Activated CD8-positive, alpha-beta T cell treated with anti-CD3 and anti-CD28 coated beads for 36 hours (primary cell): ENCODE data around the gene C1QTNF7. TPM values are rescaled to one million over a fixed set of nuclear protein-coding genes. Genes with fewer than 3 reads are reported as not detected.

Experiments
- ATAC-seq: fragments of 200-7000 bp; cut with Tn5 transposase; one replicate; pipeline ENCODE4 v1.10.0; 2021; ENCODE audit warnings: mild to moderate bottlenecking, moderate library complexity
- CTCF ChIA-PET: fragments of 350-600 bp; sonication (Branson Sonifier 250); formaldehyde crosslinking; loops from one replicate; lab custom pipeline; 2021; ENCODE audit warnings: antibody characterized with exemption; lab: Charles Lee
- POLR2A ChIA-PET: fragments of 350-600 bp; sonication (Branson Sonifier 250); formaldehyde crosslinking; loops from one replicate; lab custom pipeline; 2021; ENCODE audit warnings: antibody characterized with exemption; lab: Charles Lee
- DNase-seq: peaks from one replicate; pipeline ENCODE4 v3.0.0-alpha.2; 2020
- H3K27ac Mint-ChIP-seq: one replicate; pipeline ENCODE4 v1.8.0; 2021; ENCODE audit warnings: mild to moderate bottlenecking, mixed read lengths
- H3K27me3 Mint-ChIP-seq: one replicate; pipeline ENCODE4 v1.8.0; 2021; ENCODE audit warnings: mixed read lengths
- H3K36me3 Mint-ChIP-seq: one replicate; pipeline ENCODE4 v1.8.0; 2021; ENCODE audit warnings: low read depth, mixed read lengths
- H3K4me1 Mint-ChIP-seq: one replicate; pipeline ENCODE4 v1.8.0; 2021; ENCODE audit warnings: low read depth, mixed read lengths
- H3K4me3 Mint-ChIP-seq: one replicate; pipeline ENCODE4 v1.8.0; 2021; ENCODE audit warnings: mild to moderate bottlenecking, moderate library complexity, mixed read lengths
- H3K9me3 Mint-ChIP-seq: one replicate; pipeline ENCODE4 v1.8.0; 2021; ENCODE audit warnings: mixed read lengths
- intact Hi-C: fragments of 100-400 bp; cut with micrococcal nuclease; formaldehyde crosslinking; loops from one replicate; pipeline ENCODE4 v1.10.0; 2022
- total RNA-seq, 2 experiments: library from RNA; stranded (reverse); gene quantifications; one replicate each; pipeline ENCODE4 v1.2.3, GENCODE V29; 2021
- TF ChIP-seq, protein P1 (sequence below): fragments of 200-600 bp; IDR thresholded peaks from one replicate; pipeline ENCODE4 v1.8.0; 2022; ENCODE audit warnings: antibody characterized with exemption, mild to moderate bottlenecking

Gene C1QTNF7
- total RNA-seq, 2 experiments from 2014 or later: not detected

DNA sequence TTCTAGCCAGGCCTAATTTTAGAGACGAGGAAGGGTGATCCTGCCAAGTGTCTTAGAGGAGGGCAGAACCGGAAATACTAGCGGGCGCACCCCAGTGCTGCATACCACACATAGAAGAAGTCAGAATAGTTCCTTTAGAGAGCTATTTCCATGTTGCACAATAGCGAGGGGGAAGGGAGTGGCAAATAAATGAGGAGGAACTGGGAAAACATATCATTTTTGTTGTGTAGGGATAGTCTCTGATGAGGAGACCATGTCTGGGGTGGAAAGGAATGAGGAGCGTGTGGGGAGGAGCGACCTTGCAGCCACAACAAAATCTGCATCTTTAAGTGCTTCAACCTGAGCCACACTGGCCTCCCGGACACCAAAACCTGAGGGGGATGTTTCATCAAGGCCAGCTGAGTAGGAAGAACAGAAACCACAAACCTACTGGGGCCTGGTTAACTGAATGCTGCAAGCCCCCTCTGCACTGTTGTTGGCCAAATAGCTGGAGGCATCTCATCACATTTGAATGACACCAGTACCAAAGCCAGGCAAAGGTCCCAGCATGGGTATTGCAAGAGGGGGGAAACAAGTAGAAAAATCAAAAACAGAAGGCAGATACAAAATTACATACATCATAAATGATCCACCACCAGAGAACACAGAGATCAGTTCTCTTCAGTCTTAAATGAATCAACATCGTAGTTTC lies 26.7 kb upstream of the C1QTNF7 start:
- POLR2A ChIA-PET: interaction anchor here (0.6 to 0.7 kb wide), 3 partner anchors 249 to 1774 kb away, joined by 3 read pairs; no protein-coding TSS in a partner anchor
- Mint-ChIP-seq H3K9me3 (no peaks in the 10 kb centered on the region), H3K36me3 (no peaks in the 10 kb centered on the region), H3K4me1 (peaks cover 32% of the 10 kb centered on the region), H3K4me3 (peak overlapping the region; percentile 61), H3K27ac (peak overlapping the region; percentile 85), H3K27me3 (no peaks in the 10 kb centered on the region)
- ATAC-seq: peak; percentile 84
- intact Hi-C loops: loop anchor here (2.0 kb wide), 1 partner anchor 56 kb away; no protein-coding TSS in a partner anchor
- CTCF ChIA-PET: interaction anchor here (0.9 to 5.6 kb wide), 12 partner anchors 8 to 168 kb away, joined by 3 to 27 read pairs (median 3); partner anchors contain the start of gene C1QTNF7
- TF ChIP-seq, protein P1, sequence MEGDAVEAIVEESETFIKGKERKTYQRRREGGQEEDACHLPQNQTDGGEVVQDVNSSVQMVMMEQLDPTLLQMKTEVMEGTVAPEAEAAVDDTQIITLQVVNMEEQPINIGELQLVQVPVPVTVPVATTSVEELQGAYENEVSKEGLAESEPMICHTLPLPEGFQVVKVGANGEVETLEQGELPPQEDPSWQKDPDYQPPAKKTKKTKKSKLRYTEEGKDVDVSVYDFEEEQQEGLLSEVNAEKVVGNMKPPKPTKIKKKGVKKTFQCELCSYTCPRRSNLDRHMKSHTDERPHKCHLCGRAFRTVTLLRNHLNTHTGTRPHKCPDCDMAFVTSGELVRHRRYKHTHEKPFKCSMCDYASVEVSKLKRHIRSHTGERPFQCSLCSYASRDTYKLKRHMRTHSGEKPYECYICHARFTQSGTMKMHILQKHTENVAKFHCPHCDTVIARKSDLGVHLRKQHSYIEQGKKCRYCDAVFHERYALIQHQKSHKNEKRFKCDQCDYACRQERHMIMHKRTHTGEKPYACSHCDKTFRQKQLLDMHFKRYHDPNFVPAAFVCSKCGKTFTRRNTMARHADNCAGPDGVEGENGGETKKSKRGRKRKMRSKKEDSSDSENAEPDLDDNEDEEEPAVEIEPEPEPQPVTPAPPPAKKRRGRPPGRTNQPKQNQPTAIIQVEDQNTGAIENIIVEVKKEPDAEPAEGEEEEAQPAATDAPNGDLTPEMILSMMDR: no peak
- peak; percentile 68 for DNase-seq

GRCh38 chr4:15402146-15402545 lies 25.7 kb upstream of the C1QTNF7 start:
- H3K4me1 Mint-ChIP-seq: peaks cover 32% of the 10 kb centered on the region
- H3K36me3 Mint-ChIP-seq: no peaks in the 10 kb centered on the region
- no peak for DNase-seq
- ATAC-seq: no peak
- no peaks in the 10 kb centered on the region for H3K27me3 Mint-ChIP-seq
- CTCF ChIA-PET: interaction anchor here (0.9 to 2.2 kb wide), 8 partner anchors 8 to 171 kb away, joined by 3 to 11 read pairs (median 4); no protein-coding TSS in a partner anchor
- H3K4me3 Mint-ChIP-seq: no peak overlapping the region
- no peaks in the 10 kb centered on the region for H3K9me3 Mint-ChIP-seq
- POLR2A ChIA-PET: interaction anchor here (0.6 kb wide), 1 partner anchor 352 kb away, joined by 3 read pairs; no protein-coding TSS in a partner anchor
- TF ChIP-seq, protein P1: no peak
- intact Hi-C loops: no loop called here
- peak overlapping the region; percentile 85 for H3K27ac Mint-ChIP-seq

DNA sequence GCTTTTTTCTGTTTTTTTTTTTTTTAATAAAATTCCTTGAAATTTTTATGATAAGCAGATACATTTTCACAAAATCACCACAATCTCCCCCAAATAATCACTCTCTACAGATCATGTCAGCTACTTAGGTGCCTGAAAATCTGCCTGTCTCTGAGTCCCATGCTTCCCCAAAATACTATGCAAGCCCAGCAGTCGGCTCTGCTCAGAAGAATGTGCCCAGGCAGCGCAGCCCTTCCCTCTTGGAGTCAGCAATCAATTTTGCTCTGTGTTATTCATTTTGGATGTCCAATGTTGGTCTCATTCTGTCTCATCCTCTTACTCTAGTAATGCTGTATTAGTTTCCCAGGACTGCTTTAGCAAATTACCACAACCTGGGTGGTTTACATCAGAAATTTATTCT lies 24.9 kb upstream of the C1QTNF7 start:
- H3K9me3 Mint-ChIP-seq: no peaks in the 10 kb centered on the region

GRCh38 chr4:15405018-15405417 lies 22.8 kb upstream of the C1QTNF7 start:
- ChIA-PET POLR2A (interaction anchor here (0.6 kb wide), 1 partner anchor 119 kb away, joined by 3 read pairs; no protein-coding TSS in a partner anchor), CTCF (interaction anchor here (0.8 to 2.4 kb wide), 2 partner anchors 9 to 52 kb away, joined by 3 to 15 read pairs; no protein-coding TSS in a partner anchor)
- Mint-ChIP-seq H3K9me3 (no peaks in the 10 kb centered on the region), H3K4me3 (no peak overlapping the region), H3K27me3 (no peaks in the 10 kb centered on the region), H3K27ac (no peak overlapping the region), H3K4me1 (peaks cover 24% of the 10 kb centered on the region), H3K36me3 (no peaks in the 10 kb centered on the region)
- intact Hi-C loops: no loop called here
- no peak for ATAC-seq
- DNase-seq: no peak
- TF ChIP-seq, protein P1: no peak

More for the DNA sequence above, 24.9 kb upstream of the C1QTNF7 start:
- ChIA-PET POLR2A (no interaction called here), CTCF (no interaction called here)
- no peak for ATAC-seq
- H3K4me3 Mint-ChIP-seq: no peak overlapping the region
- TF ChIP-seq, protein P1: no peak
- no peaks in the 10 kb centered on the region for H3K36me3 Mint-ChIP-seq
- DNase-seq: no peak
- no peak overlapping the region for H3K27ac Mint-ChIP-seq
- no peaks in the 10 kb centered on the region for H3K27me3 Mint-ChIP-seq
- peaks cover 32% of the 10 kb centered on the region for H3K4me1 Mint-ChIP-seq
- intact Hi-C loops: no loop called here

DNA sequence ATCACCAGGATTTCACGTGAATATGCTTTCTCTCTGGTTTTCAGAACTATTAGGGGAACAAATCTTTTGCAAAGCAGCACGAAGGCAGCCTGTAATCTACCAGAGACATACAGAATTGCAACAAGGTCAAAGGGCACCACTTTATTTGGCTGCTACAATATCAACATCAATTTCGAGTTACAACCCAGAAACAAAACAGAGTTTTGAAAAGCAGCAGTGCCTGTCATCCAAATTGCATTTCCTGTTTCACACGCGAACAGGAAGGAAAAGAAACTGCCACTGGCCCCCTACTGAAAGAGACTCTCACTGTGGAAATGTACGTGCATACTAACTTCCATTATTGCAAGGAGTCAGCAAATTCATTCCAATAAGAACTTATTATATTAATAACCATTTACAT lies 17.1 kb upstream of the C1QTNF7 start:
- TF ChIP-seq, protein P1: no peak
- DNase-seq: peak; percentile 46
- no peaks in the 10 kb centered on the region for H3K9me3 Mint-ChIP-seq
- peak overlapping the region; percentile 58 for H3K4me3 Mint-ChIP-seq
- intact Hi-C loops: no loop called here
- H3K36me3 Mint-ChIP-seq: no peaks in the 10 kb centered on the region
- CTCF ChIA-PET: no interaction called here
- H3K27ac Mint-ChIP-seq: peak overlapping the region; percentile 81
- peak; percentile 72 for ATAC-seq
- H3K4me1 Mint-ChIP-seq: peaks cover 41% of the 10 kb centered on the region
- no peaks in the 10 kb centered on the region for H3K27me3 Mint-ChIP-seq
- POLR2A ChIA-PET: no interaction called here
